HG03558 (cell line): ENCODE data around the gene SMIM35.

Source experiments
- ATAC-seq: cut with Tn5 transposase; IDR thresholded peaks from one replicate; pipeline ENCODE4 v1.9.1; 2021; ENCODE audit warnings: moderate number of reproducible peaks; ENCODE audit not compliant: unreplicated experiment; ENCODE audit errors: extremely low read depth

The SMIM35 gene

GRCh38 chr11:118046051-118046963, 40.5 kb downstream of the SMIM35 start:
- ATAC-seq, result no peak

- no peak for ATAC-seq
These were observed 41.6 kb downstream of the SMIM35 start for GRCh38 chr11:118045191-118045590.

GRCh38 chr11:118042796-118043195, 44.0 kb downstream of the SMIM35 start:
- ATAC-seq, result no peak

GRCh38 chr11:118042141-118042540, 44.6 kb downstream of the SMIM35 start:
- ATAC-seq, result no peak

- no peak for ATAC-seq
These were observed 53.3 kb downstream of the SMIM35 start for GRCh38 chr11:118033443-118033842.

GRCh38 chr11:118028626-118029025, 58.1 kb downstream of the SMIM35 start:
- no peak for ATAC-seq

- ATAC-seq, result no peak
These were observed 59.1 kb downstream of the SMIM35 start for GRCh38 chr11:118027694-118028093.

GRCh38 chr11:118021146-118021545, 65.6 kb downstream of the SMIM35 start:
- no peak for ATAC-seq

- no peak for ATAC-seq
These were observed 68.4 kb downstream of the SMIM35 start for GRCh38 chr11:118018401-118018800.

- ATAC-seq, result no peak
These were observed 69.0 kb downstream of the SMIM35 start for GRCh38 chr11:118017631-118018315.

GRCh38 chr11:118017111-118017510, 69.7 kb downstream of the SMIM35 start:
- no peak for ATAC-seq

GRCh38 chr11:118016104-118016503, 70.7 kb downstream of the SMIM35 start:
- ATAC-seq, result no peak

- ATAC-seq, result no peak
These were observed 71.3 kb downstream of the SMIM35 start for GRCh38 chr11:118015385-118015841.

GRCh38 chr11:118014022-118014421, 72.7 kb downstream of the SMIM35 start:
- ATAC-seq, result no peak

- ATAC-seq, result no peak
These were observed 74.6 kb downstream of the SMIM35 start for GRCh38 chr11:118012083-118012669.

- peak; percentile 58 for ATAC-seq
These were observed 75.9 kb downstream of the SMIM35 start for GRCh38 chr11:118010738-118011461.

- no peak for ATAC-seq
These were observed 76.7 kb downstream of the SMIM35 start for GRCh38 chr11:118009864-118010737.

GRCh38 chr11:118008271-118008911, 78.4 kb downstream of the SMIM35 start:
- ATAC-seq, result no peak
